Dedifferentiated amniotic fluid mesenchymal stem cell (primary cell): Measurements from ENCODE around the gene C1QTNF2.

ENCODE experiments used
- DNase-seq: peaks from one replicate; pipeline ENCODE4 v3.0.0-alpha.2; 2016; ENCODE audit errors: extremely low spot score

Gene C1QTNF2

GRCh38 chr5:160371294-160371693 is 868 bp upstream of the C1QTNF2 start:
- DNase-seq, result no peak

GRCh38 chr5:160370713-160371034 is 248 bp upstream of the C1QTNF2 start:
- DNase-seq, result no peak

GRCh38 chr5:160367885-160368284 is 2.5 kb downstream of the C1QTNF2 start:
- DNase-seq, result no peak

- no peak for DNase-seq
Measured at GRCh38 chr5:160367261-160367660, 3.2 kb downstream of the C1QTNF2 start.

GRCh38 chr5:160366230-160366629 is 4.2 kb downstream of the C1QTNF2 start:
- no peak for DNase-seq

- DNase-seq, result no peak
Measured at GRCh38 chr5:160363660-160364395, 6.6 kb downstream of the C1QTNF2 start.

GRCh38 chr5:160363211-160363610 is 7.2 kb downstream of the C1QTNF2 start:
- DNase-seq, result peak; percentile 24

GRCh38 chr5:160361624-160362228 is 8.7 kb downstream of the C1QTNF2 start:
- no peak for DNase-seq

GRCh38 chr5:160360310-160360709 is 10.1 kb downstream of the C1QTNF2 start:
- no peak for DNase-seq

GRCh38 chr5:160359816-160360215 is 10.6 kb downstream of the C1QTNF2 start:
- no peak for DNase-seq

- DNase-seq, result no peak
Measured at GRCh38 chr5:160359242-160359641, 11.2 kb downstream of the C1QTNF2 start.

GRCh38 chr5:160357861-160358411 is 12.5 kb downstream of the C1QTNF2 start:
- no peak for DNase-seq

GRCh38 chr5:160357394-160357793 is 13.0 kb downstream of the C1QTNF2 start:
- no peak for DNase-seq

GRCh38 chr5:160356550-160357347 is 13.7 kb downstream of the C1QTNF2 start:
- DNase-seq, result no peak

GRCh38 chr5:160354666-160355065 is 15.8 kb downstream of the C1QTNF2 start:
- DNase-seq, result no peak

GRCh38 chr5:160353379-160353778 is 17.0 kb downstream of the C1QTNF2 start:
- DNase-seq, result no peak

GRCh38 chr5:160352308-160352707 is 18.1 kb downstream of the C1QTNF2 start:
- no peak for DNase-seq

GRCh38 chr5:160349935-160350303 is 20.5 kb downstream of the C1QTNF2 start:
- no peak for DNase-seq

GRCh38 chr5:160349249-160349934 is 21.0 kb downstream of the C1QTNF2 start:
- no peak for DNase-seq

- no peak for DNase-seq
Measured at GRCh38 chr5:160348080-160348479, 22.3 kb downstream of the C1QTNF2 start.

GRCh38 chr5:160347448-160347847 is 23.0 kb downstream of the C1QTNF2 start:
- no peak for DNase-seq

- no peak for DNase-seq
Measured at GRCh38 chr5:160342413-160342941, 27.9 kb downstream of the C1QTNF2 start.
